Adrenal gland (tissue), 12 donors: ENCODE measurements around the gene METTL25B. TPM values are rescaled to one million over a fixed set of nuclear protein-coding genes. Genes with fewer than 3 reads are reported as not detected.

Experiments
- DNase-seq, 7 donors: peaks; one replicate each; pipeline ENCODE4 v3.0.0-alpha.2; 2019 to 2020
- H3K27ac ChIP-seq, 5 donors: fragments of 200-600 bp; sonication (generic) in 4 of 5; 1 replicate in 3 of 5; 2 replicates in 2 of 5; pipeline versions ENCODE4 v1.5.1 to v1.8.0; 2016 to 2020; ENCODE audit warnings: mild to moderate bottlenecking in 1 of 5
- H3K27me3 ChIP-seq: fragments of 200-600 bp; 2 replicates; pipeline ENCODE4 v1.8.0; 2021
- H3K36me3 ChIP-seq, 2 donors: fragments of 200-600 bp; replicated peaks in 1 of 2; 1 replicate in 1 of 2; 2 replicates in 1 of 2; pipeline versions ENCODE4 v1.5.1 to v1.8.0; 2018 to 2022
- H3K4me1 ChIP-seq, 2 donors: fragments of 200-600 bp; replicated peaks in 1 of 2; 1 replicate in 1 of 2; 2 replicates in 1 of 2; pipeline versions ENCODE4 v1.5.1 to v1.8.0; 2018 to 2021
- H3K4me3 ChIP-seq, 4 donors: fragments of 200-600 bp; sonication (generic) in 3 of 4; one replicate each; pipeline ENCODE4 v1.5.1; 2016 to 2018
- H3K9me3 ChIP-seq, 3 donors: fragments of 200-600 bp; sonication (generic) in 1 of 3; replicated peaks in 1 of 3; 1 replicate in 2 of 3; 2 replicates in 1 of 3; pipeline versions ENCODE4 v1.5.1 to v1.8.0; 2016 to 2021
- CTCF ChIP-seq, 6 experiments: fragments of 450-650 bp in 4 of 6; fragments of 200-600 bp in 2 of 6; sonication (generic) in 1 of 6; IDR thresholded peaks; 1 replicate in 5 of 6; 2 replicates in 1 of 6; pipeline versions ENCODE4 v1.5.1 to v1.8.0; 2016 to 2021; ENCODE audit warnings: antibody characterized with exemption in 6 of 6, mild to moderate bottlenecking in 2 of 6, moderate library complexity in 1 of 6
- POLR2A ChIP-seq, 2 donors: fragments of 450-650 bp; IDR thresholded peaks; one replicate each; pipeline ENCODE4 v1.6.1; 2017; ENCODE audit warnings: antibody characterized with exemption in 2 of 2, mild to moderate bottlenecking in 2 of 2, moderate library complexity in 1 of 2
- WGBS, 4 donors: extraction: QIAGEN DNeasy Blood & Tissue Kit in 2 of 4; methylation state at CpG; one replicate each; pipeline versions ENCODE4 v1.1.5 to v1.1.7; 2013 to 2017; 5-methylcytosine and 5-hydroxymethylcytosine counted together
- intact Hi-C, 2 donors: fragments of 100-400 bp; cut with DNase I; formaldehyde crosslinking; loops; one replicate each; pipeline versions ENCODE4 v1.14.1 to v1.15.0; 2022 to 2023
- polyA plus RNA-seq, 3 donors: library from polyadenylated mRNA; stranded (reverse); fragments of 200-250 nt in 2 of 3; fragments of 350-450 nt in 1 of 3; fragmentation: Illumina TruSeq in 1 of 3; extraction: RNeasy Lipid Tissue Mini Kit (QIAGEN cat#74804) in 1 of 3; gene quantifications; one replicate each; pipeline ENCODE4 v1.2.3, GENCODE V29; 2013 to 2014
- total RNA-seq, 9 donors: library from RNA; depleted of rRNA in 4 of 9; stranded (reverse); fragments of >200 nt in 4 of 9; fragments of 120-200 nt in 1 of 9; fragmentation: NEBNext Ultra II Directional in 1 of 9; extraction: Animal tissue kit (Norgen Biotek cat#: 25700) in 1 of 9; gene quantifications; one replicate each; pipeline versions ENCODE4 v1.1.0 to v1.2.4, GENCODE V29; 2013 to 2023
- donor health status: healthy with polysubstance abuse.
- donor health status: Bipolar disorder and iron deficiency.
- donor health status: DM: yes; HTN: yes; CAD: no.
- donor health status: DM: no; HTN: no; CAD: no.
- donor health status: DM: no; HTN: no; CAD: no.
- donor health status: DM: yes; HTN: yes; CAD: no.

The METTL25B gene
- total and polyA plus RNA-seq, 12 donors, result 17.4 to 140 (median 32.5) TPM

DNA sequence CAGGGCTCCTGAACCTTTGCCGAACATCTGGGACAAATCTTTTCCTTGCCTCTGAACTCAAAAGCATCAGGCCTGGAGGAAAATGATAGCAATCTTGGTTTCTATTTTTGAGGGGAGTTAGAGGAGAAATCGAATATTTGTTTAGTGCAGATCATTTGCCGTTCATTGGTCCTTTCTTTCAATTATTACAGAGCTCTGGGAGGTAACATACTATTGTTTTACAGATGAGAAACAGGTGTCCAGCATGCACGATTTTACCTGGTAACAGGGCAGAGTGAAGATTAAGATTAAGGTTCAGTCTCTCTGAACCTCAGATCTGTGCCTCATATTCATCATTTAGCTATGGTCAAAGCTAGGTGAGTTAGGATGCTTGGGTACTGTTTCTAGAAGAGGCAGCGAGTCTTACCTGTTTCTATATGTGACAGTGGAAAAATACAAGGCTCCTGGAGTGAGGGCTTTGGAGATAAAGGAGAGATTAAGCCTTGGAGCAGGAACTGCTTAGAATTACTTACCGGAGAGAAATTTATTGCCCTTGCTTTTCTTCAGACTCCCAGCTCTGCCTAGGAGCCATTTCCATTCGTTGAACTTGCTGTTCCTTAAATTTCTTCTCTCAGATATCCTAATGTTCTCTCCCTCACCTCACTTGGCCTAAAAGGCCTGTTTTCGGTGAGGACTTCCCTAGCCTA lies 40.5 kb downstream of the METTL25B start:
- H3K27ac ChIP-seq, result peak overlapping the region in 3 of 5 donors; percentile 90 to 93 (median 90)
- H3K27me3 ChIP-seq, result no peaks in the 10 kb centered on the region
- peaks cover 24 to 62% of the 10 kb centered on the region in 2 donors for H3K4me1 ChIP-seq
- H3K4me3 ChIP-seq, result peak overlapping the region in 3 of 4 donors; percentile 72 to 95 (median 79)
- intact Hi-C loops, result no loop called here
- no peaks in the 10 kb centered on the region for H3K9me3 ChIP-seq
- 13 to 27% (median 17%) methylated on average over 8 of the region's 8 CpGs for WGBS, 4 donors
- peak in 1 of 7 donors; percentile 5 for DNase-seq
- H3K36me3 ChIP-seq, result no peaks in the 10 kb centered on the region
- TF ChIP-seq CTCF (IDR thresholded peaks at IDR 0.05) (no peak), POLR2A (IDR thresholded peaks at IDR 0.05) (no peak)

DNA sequence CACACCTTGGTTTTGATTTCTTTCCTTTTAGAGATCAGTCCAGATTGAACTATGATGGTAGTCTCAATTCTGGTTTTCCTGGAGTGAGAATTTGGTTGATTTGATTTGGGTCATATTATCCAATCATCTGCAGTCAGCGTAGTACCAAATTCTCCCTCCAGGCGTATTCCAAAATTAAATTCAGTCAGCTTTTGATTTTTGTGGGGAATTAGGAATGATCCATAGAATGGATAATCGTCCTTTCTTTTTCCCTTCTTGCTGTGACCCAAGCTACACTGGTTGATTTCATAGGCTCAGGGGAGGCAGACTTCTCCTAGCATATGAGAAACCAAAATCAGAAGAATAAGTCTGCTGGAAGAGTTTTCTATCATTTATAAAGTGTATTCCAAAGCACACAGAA lies 44.0 kb downstream of the METTL25B start:
- Histone ChIP-seq H3K36me3 (no peaks in the 10 kb centered on the region), H3K27me3 (no peaks in the 10 kb centered on the region), H3K4me1 (peaks cover 19 to 71% of the 10 kb centered on the region in 2 donors), H3K9me3 (no peaks in the 10 kb centered on the region), H3K27ac (peak overlapping the region in 1 of 5 donors; percentile 46), H3K4me3 (no peak overlapping the region)
- 71 to 83% (median 77%) methylated on average over 3 of the region's 3 CpGs for WGBS, 4 donors
- peak in 1 of 6 experiments; percentile 14 for TF ChIP-seq CTCF (IDR thresholded peaks at IDR 0.05)
- TF ChIP-seq POLR2A (IDR thresholded peaks at IDR 0.05), result no peak
- no peak for DNase-seq
- intact Hi-C loops, result no loop called here

- peak in 4 of 7 donors; percentile 37 to 73 (median 39) for DNase-seq
- Histone ChIP-seq H3K27me3 (no peaks in the 10 kb centered on the region), H3K4me3 (no peak overlapping the region), H3K9me3 (no peaks in the 10 kb centered on the region), H3K27ac (peak overlapping the region in 3 of 5 donors; percentile 1 to 49 (median 46)), H3K36me3 (no peaks in the 10 kb centered on the region), H3K4me1 (peaks cover 19 to 78% of the 10 kb centered on the region in 2 donors)
- TF ChIP-seq POLR2A (IDR thresholded peaks at IDR 0.05) (no peak), CTCF (IDR thresholded peaks at IDR 0.05) (no peak)
- intact Hi-C loops, result no loop called here
- WGBS, 4 donors, result 43 to 52% (median 48%) methylated on average over 9 of the region's 9 CpGs
Measured at GRCh38 chr1:156772728-156773497, 44.6 kb downstream of the METTL25B start.

- peak in 2 of 6 experiments; percentile 11 to 12 for TF ChIP-seq CTCF (IDR thresholded peaks at IDR 0.05)
- no peak for TF ChIP-seq POLR2A (IDR thresholded peaks at IDR 0.05)
- WGBS, 4 donors, result 89 to 96% (median 90%) methylated on average over 3 of the region's 3 CpGs
- H3K4me1 ChIP-seq, result peaks cover 15 to 78% of the 10 kb centered on the region in 2 donors
- DNase-seq, result no peak
- no peaks in the 10 kb centered on the region for H3K9me3 ChIP-seq
- no peaks in the 10 kb centered on the region for H3K27me3 ChIP-seq
- H3K36me3 ChIP-seq, result no peaks in the 10 kb centered on the region
- intact Hi-C loops, result no loop called here
- no peak overlapping the region for H3K4me3 ChIP-seq
- H3K27ac ChIP-seq, result peak overlapping the region in 3 of 5 donors; percentile 1 to 49 (median 46)
Measured at GRCh38 chr1:156773607-156774006, 45.3 kb downstream of the METTL25B start.
